ENCODE measurements around the gene ZNF75A.
A peak's percentile ranks its signal among the peaks of the same experiment; 100 is the strongest.

The ZNF75A gene

GRCh38 chr16:3305109-3306068 is at the start of gene ZNF75A, which contains the start of gene TIGD7:
Gene ZNF75A, plus strand, starts transcription at chr16:3305497. Its CDS starts 2,932 bp downstream, at chr16:3308429.
Gene TIGD7, minus strand, starts transcription at chr16:3305430. Its CDS starts 4,816 bp downstream, at chr16:3300614.
- H3K4me3 ChIP-seq (replicated peaks in 1 of 2; ENCODE audit: low read depth in 2 of 2, low read length in 2 of 2) = peak within 1 kb of the TSS; percentile 80 to 81
- TF ChIP-seq, protein P1, sequence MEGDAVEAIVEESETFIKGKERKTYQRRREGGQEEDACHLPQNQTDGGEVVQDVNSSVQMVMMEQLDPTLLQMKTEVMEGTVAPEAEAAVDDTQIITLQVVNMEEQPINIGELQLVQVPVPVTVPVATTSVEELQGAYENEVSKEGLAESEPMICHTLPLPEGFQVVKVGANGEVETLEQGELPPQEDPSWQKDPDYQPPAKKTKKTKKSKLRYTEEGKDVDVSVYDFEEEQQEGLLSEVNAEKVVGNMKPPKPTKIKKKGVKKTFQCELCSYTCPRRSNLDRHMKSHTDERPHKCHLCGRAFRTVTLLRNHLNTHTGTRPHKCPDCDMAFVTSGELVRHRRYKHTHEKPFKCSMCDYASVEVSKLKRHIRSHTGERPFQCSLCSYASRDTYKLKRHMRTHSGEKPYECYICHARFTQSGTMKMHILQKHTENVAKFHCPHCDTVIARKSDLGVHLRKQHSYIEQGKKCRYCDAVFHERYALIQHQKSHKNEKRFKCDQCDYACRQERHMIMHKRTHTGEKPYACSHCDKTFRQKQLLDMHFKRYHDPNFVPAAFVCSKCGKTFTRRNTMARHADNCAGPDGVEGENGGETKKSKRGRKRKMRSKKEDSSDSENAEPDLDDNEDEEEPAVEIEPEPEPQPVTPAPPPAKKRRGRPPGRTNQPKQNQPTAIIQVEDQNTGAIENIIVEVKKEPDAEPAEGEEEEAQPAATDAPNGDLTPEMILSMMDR (IDR thresholded peaks at IDR 0.05; ENCODE audit: low read depth, low read length) = no peak

GRCh38 chr16:3256146-3256865 is 49.0 kb upstream of the ZNF75A start, which contains the start of gene MEFV:
Gene MEFV, minus strand, starts transcription at chr16:3256633. Its CDS starts 46 bp downstream, at chr16:3256587.
- no peak within 1 kb of the TSS for H3K4me3 ChIP-seq (replicated peaks in 1 of 2; ENCODE audit: low read depth in 2 of 2, low read length in 2 of 2)
- TF ChIP-seq, protein P1 (IDR thresholded peaks at IDR 0.05; ENCODE audit: low read depth, low read length) = no peak
- DNase-seq (ENCODE audit: low read depth in 2 of 2) = peak; percentile 38 to 64

More at GRCh38 chr16:3305109-3306068, at the start of gene ZNF75A, which contains the start of gene TIGD7:
- DNase-seq (ENCODE audit: low read depth in 2 of 2) = peak; percentile 91 to 93

DNA sequence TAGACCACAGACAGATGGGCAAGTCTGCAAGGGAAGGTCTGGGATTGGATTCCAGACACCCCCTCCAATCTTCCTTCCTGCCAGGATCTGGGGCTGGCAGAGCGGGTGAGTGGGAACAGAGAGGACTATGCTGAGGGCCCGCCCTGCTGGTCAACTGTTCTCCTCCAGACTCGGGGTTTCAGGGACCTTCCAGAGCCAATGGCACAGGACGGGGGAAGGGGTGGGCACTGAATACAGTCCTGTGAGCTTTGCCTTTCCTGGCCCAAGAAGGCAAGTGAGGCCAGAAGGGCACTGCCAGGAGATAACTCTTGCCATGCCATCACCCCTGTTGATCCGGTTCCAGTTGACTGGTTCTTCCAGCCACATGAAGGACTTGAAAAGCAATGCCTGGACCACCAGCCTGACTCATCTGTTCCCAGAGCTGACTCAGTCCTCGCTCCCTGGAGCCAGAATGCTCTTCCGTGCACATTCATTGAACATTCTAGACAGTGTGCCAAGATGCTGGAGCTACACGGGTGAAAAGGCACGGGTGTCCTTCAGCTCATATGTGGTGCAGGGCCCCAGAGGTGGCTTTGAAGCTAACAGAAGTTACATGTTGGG is 48.3 kb upstream of the ZNF75A start:
- TF ChIP-seq, protein P1 (IDR thresholded peaks at IDR 0.05; ENCODE audit: low read depth, low read length) = no peak
- no peak overlapping the region for H3K4me3 ChIP-seq (replicated peaks in 1 of 2; ENCODE audit: low read depth in 2 of 2, low read length in 2 of 2)
- DNase-seq (ENCODE audit: low read depth in 2 of 2) = peak; percentile 18 to 66

DNA sequence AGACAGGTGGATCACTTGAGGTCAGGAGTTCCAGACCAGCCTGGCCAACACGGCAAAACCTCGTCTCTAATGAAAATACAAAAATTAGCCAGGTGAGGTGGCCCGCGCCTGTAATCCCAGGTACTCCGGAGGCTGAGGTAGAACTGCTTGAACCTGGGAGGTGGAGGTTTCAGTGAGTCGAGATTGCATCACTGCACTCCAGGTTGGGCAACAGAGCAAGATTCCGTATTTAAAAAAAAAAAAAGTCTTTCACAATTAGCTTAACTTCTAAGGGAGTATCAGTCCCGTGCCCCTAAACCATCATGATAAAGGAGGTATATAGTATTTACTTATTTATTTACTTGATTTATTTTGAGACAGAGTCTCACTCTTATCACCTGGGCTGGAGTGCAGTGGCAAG is 45.5 kb upstream of the ZNF75A start:
- no peak for DNase-seq (ENCODE audit: low read depth in 2 of 2)
- TF ChIP-seq, protein P1 (IDR thresholded peaks at IDR 0.05; ENCODE audit: low read depth, low read length) = no peak

DNA sequence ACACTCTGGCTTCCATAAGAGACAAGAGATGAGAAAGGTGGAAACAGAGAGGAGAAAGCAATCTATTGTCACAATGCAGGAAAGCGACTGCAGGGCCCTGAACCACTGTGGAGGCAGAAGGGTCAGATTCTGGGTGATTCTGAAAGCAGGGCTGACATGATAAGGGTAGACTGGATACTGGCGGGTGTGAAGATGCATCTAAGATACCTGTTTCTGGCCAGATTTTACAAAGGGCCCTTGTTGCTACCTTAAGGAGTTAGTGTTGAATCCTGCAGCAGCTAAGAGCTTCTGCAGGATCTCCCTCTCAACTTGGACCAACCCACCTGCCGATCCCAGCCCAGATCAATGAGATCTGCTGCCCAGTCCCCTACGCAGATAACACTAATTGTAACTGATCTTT is 42.8 kb upstream of the ZNF75A start:
- DNase-seq (ENCODE audit: low read depth in 2 of 2) = no peak
- TF ChIP-seq, protein P1 (IDR thresholded peaks at IDR 0.05; ENCODE audit: low read depth, low read length) = no peak
- H3K4me3 ChIP-seq (replicated peaks in 1 of 2; ENCODE audit: low read depth in 2 of 2, low read length in 2 of 2) = no peak overlapping the region

More for the DNA sequence above, 45.5 kb upstream of the ZNF75A start:
- no peak overlapping the region for H3K4me3 ChIP-seq (replicated peaks in 1 of 2; ENCODE audit: low read depth in 2 of 2, low read length in 2 of 2)

All from cardiac fibroblast (primary cell).